Measurements from ENCODE around the gene ABCA8. TPM values are rescaled to one million over a fixed set of nuclear protein-coding genes. Genes with fewer than 3 reads are reported as not detected.

Gene ABCA8
- total RNA-seq, 1 donor from 2014 or later: 34.1 TPM

DNA sequence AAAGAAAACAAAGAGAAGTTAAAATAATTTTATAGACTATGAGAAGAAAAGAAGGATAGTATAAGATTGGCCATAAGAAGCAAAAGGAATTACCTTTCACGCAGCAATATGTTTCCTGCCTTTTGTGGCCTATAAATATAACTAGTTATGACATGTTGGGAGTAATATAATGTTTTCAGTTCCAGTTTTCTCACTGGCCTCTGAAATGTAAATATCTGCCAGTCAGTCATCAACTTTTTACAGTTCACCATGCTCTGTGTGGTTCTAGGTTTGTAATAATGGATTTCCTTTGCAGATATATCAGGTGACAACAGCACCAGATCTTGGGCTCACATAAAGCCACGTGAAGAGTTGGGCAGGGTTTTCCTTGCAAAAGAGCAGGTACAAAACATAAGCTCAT lies 94.3 kb downstream of the ABCA8 start:
- no peak overlapping the region for H3K4me3 Mint-ChIP-seq (ENCODE audit: unreplicated experiment)
- H3K4me1 Mint-ChIP-seq (ENCODE audit: unreplicated experiment): no peaks in the 10 kb centered on the region
- peaks cover 2% of the 10 kb centered on the region for H3K36me3 Mint-ChIP-seq (ENCODE audit: unreplicated experiment)
- TF ChIP-seq, protein P1, sequence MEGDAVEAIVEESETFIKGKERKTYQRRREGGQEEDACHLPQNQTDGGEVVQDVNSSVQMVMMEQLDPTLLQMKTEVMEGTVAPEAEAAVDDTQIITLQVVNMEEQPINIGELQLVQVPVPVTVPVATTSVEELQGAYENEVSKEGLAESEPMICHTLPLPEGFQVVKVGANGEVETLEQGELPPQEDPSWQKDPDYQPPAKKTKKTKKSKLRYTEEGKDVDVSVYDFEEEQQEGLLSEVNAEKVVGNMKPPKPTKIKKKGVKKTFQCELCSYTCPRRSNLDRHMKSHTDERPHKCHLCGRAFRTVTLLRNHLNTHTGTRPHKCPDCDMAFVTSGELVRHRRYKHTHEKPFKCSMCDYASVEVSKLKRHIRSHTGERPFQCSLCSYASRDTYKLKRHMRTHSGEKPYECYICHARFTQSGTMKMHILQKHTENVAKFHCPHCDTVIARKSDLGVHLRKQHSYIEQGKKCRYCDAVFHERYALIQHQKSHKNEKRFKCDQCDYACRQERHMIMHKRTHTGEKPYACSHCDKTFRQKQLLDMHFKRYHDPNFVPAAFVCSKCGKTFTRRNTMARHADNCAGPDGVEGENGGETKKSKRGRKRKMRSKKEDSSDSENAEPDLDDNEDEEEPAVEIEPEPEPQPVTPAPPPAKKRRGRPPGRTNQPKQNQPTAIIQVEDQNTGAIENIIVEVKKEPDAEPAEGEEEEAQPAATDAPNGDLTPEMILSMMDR (IDR thresholded peaks at IDR 0.05): no peak
- DNase-seq (ENCODE audit: extremely low spot score, unreplicated experiment): no peak
- no peak overlapping the region for H3K27ac Mint-ChIP-seq (ENCODE audit: unreplicated experiment)
- peaks cover 32% of the 10 kb centered on the region for H3K9me3 Mint-ChIP-seq (ENCODE audit: unreplicated experiment)
- no peaks in the 10 kb centered on the region for H3K27me3 Mint-ChIP-seq (ENCODE audit: unreplicated experiment)

DNA sequence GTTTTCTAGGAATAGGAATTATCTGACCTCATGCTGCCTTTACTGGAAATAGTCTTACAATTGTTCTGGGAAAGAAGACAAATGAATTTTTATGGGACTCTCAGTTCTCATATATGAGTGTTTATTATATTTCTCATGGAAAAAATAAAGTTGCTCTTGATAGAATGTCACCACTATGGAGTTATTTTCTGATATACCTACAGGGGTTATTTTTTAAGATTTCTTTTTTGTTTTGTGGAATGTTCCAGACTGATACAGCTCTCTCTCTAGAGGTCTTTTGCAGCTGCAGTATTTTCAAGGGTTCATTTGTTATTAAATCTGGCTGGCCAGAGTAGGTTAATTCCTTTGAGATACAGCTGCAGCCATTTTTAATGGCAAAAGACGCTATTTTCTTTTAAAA lies 100.7 kb downstream of the ABCA8 start:
- Mint-ChIP-seq H3K27ac (ENCODE audit: unreplicated experiment) (no peak overlapping the region), H3K4me3 (ENCODE audit: unreplicated experiment) (no peak overlapping the region), H3K36me3 (ENCODE audit: unreplicated experiment) (no peaks in the 10 kb centered on the region), H3K4me1 (ENCODE audit: unreplicated experiment) (peaks cover 2% of the 10 kb centered on the region), H3K27me3 (ENCODE audit: unreplicated experiment) (peaks cover 8% of the 10 kb centered on the region), H3K9me3 (ENCODE audit: unreplicated experiment) (peaks cover 20% of the 10 kb centered on the region)
- TF ChIP-seq, protein P1 (IDR thresholded peaks at IDR 0.05): no peak
- DNase-seq (ENCODE audit: extremely low spot score, unreplicated experiment): no peak

DNA sequence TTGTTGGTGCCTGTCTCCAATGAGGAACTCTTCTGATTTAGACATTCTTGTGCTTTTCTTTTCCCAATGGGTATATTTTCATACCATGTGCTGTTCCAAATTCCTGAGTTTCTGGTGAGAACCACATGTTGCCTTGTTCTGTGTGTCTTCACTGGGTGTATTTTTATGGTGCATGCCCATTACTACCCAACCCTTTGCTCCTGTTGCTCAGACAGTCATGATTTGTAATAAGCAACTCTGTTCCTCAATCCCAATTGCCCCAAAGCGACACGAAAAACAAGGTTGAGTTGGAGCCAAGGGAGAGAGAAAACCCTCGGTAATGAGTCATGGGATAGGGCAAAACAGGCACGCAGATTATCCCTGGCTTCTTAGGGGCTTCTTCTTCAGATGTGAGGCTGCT lies 101.8 kb downstream of the ABCA8 start:
- no peak for DNase-seq (ENCODE audit: extremely low spot score, unreplicated experiment)
- H3K36me3 Mint-ChIP-seq (ENCODE audit: unreplicated experiment): no peaks in the 10 kb centered on the region
- peaks cover 8% of the 10 kb centered on the region for H3K27me3 Mint-ChIP-seq (ENCODE audit: unreplicated experiment)
- H3K4me3 Mint-ChIP-seq (ENCODE audit: unreplicated experiment): no peak overlapping the region
- peaks cover 10% of the 10 kb centered on the region for H3K9me3 Mint-ChIP-seq (ENCODE audit: unreplicated experiment)
- no peak overlapping the region for H3K27ac Mint-ChIP-seq (ENCODE audit: unreplicated experiment)
- peaks cover 2% of the 10 kb centered on the region for H3K4me1 Mint-ChIP-seq (ENCODE audit: unreplicated experiment)
- TF ChIP-seq, protein P1 (IDR thresholded peaks at IDR 0.05): no peak

DNA sequence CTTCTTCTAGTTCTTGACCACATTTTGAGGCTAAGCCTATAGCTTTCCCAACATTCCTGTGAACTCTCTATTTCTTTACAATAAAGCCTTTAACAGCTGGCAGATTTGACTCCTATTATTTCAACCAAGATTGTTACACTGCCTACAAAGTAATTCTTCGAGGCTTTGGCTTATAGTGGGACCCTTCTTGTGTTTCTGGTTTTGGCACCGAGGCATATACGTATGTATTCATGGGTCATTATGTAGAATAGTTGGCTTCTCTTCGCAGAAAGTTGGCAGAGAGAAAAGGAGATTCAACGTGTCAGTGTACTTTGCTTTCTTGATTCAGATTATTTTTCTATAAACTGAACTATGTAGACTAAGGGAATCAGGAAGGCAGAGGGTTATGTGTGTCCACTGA lies 102.2 kb downstream of the ABCA8 start:
- Mint-ChIP-seq H3K4me3 (ENCODE audit: unreplicated experiment) (no peak overlapping the region), H3K27me3 (ENCODE audit: unreplicated experiment) (peaks cover 8% of the 10 kb centered on the region), H3K36me3 (ENCODE audit: unreplicated experiment) (no peaks in the 10 kb centered on the region), H3K9me3 (ENCODE audit: unreplicated experiment) (peaks cover 9% of the 10 kb centered on the region), H3K27ac (ENCODE audit: unreplicated experiment) (no peak overlapping the region), H3K4me1 (ENCODE audit: unreplicated experiment) (peaks cover 2% of the 10 kb centered on the region)
- no peak for DNase-seq (ENCODE audit: extremely low spot score, unreplicated experiment)
- TF ChIP-seq, protein P1 (IDR thresholded peaks at IDR 0.05): no peak

DNA sequence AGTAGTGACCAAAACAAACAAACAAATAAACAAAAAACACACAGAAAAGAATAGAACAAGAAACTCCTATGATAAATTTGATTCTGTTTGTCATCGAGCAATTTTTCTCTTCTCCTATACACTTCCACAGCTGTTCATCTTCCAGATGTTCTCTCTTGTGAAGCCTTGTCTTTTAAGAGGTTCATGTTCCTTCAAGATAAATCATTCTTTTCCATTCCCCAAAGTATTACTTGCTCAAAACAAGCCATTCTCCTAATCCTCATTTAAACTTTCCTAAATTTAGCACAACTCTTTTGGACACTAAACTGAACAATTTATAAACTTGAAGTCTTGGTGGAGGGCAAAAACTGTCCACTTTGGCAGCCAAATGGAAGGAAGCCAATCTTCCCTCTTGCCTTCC lies 103.3 kb downstream of the ABCA8 start:
- TF ChIP-seq, protein P1 (IDR thresholded peaks at IDR 0.05): no peak
- Mint-ChIP-seq H3K4me3 (ENCODE audit: unreplicated experiment) (no peak overlapping the region), H3K4me1 (ENCODE audit: unreplicated experiment) (peaks cover 2% of the 10 kb centered on the region), H3K27me3 (ENCODE audit: unreplicated experiment) (peaks cover 11% of the 10 kb centered on the region), H3K9me3 (ENCODE audit: unreplicated experiment) (peaks cover 5% of the 10 kb centered on the region), H3K27ac (ENCODE audit: unreplicated experiment) (no peak overlapping the region), H3K36me3 (ENCODE audit: unreplicated experiment) (no peaks in the 10 kb centered on the region)
- no peak for DNase-seq (ENCODE audit: extremely low spot score, unreplicated experiment)

Measured in osteocyte (in vitro differentiated cells).